ENCODE measurements around the gene PLCL1.

The PLCL1 gene

GRCh38 chr2:197915548-197916265 lies 111.3 kb downstream of the PLCL1 start:
- no peaks in the 10 kb centered on the region for H3K9me3 ChIP-seq (ENCODE audit: low read length)
- no peaks in the 10 kb centered on the region for H3K4me1 ChIP-seq (ENCODE audit: insufficient read depth, low read length)
- H3K4me3 ChIP-seq (ENCODE audit: low read depth in 1 of 2, low read length in 2 of 2) = no peak overlapping the region
- no peak overlapping the region for H3K27ac ChIP-seq (ENCODE audit: low read depth, low read length)
- no peak overlapping the region for H3K9ac ChIP-seq (ENCODE audit: low read length)
- H3K36me3 ChIP-seq (ENCODE audit: insufficient read depth, low read length) = no peaks in the 10 kb centered on the region
- no peaks in the 10 kb centered on the region for H3K27me3 ChIP-seq (ENCODE audit: control insufficient read depth in 1 of 2, insufficient read depth in 2 of 2, low read length in 2 of 2)

GRCh38 chr2:197919487-197919886 lies 115.1 kb downstream of the PLCL1 start:
- H3K9me3 ChIP-seq (ENCODE audit: low read length) = no peaks in the 10 kb centered on the region
- no peak overlapping the region for H3K9ac ChIP-seq (ENCODE audit: low read length)
- H3K4me1 ChIP-seq (ENCODE audit: insufficient read depth, low read length) = peaks cover 2% of the 10 kb centered on the region
- no peak overlapping the region for H3K27ac ChIP-seq (ENCODE audit: low read depth, low read length)
- H3K27me3 ChIP-seq (ENCODE audit: control insufficient read depth in 1 of 2, insufficient read depth in 2 of 2, low read length in 2 of 2) = no peaks in the 10 kb centered on the region
- H3K4me3 ChIP-seq (ENCODE audit: low read depth in 1 of 2, low read length in 2 of 2) = no peak overlapping the region
- no peaks in the 10 kb centered on the region for H3K36me3 ChIP-seq (ENCODE audit: insufficient read depth, low read length)

DNA sequence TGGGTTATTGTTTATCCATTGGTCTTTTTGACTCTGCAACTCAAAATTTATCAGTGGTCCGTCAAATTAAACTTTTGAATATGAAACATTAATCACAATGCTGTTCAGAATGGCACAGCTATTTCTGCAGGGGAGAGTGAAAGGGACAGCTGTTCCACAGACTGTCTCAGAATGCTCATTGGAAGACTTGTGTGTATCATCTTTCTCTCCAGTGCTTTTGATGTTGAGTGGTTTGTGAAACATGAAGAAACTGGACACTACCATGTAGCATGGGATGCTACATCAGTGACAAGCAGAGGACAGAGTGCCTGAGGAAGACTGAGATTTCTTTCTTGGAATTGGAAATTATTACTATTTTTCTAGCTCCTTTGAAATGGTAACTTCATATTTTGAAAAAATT lies 115.7 kb downstream of the PLCL1 start:
- peaks cover 7% of the 10 kb centered on the region for H3K4me1 ChIP-seq (ENCODE audit: insufficient read depth, low read length)
- no peaks in the 10 kb centered on the region for H3K9me3 ChIP-seq (ENCODE audit: low read length)
- H3K36me3 ChIP-seq (ENCODE audit: insufficient read depth, low read length) = no peaks in the 10 kb centered on the region
- no peak overlapping the region for H3K4me3 ChIP-seq (ENCODE audit: low read depth in 1 of 2, low read length in 2 of 2)
- no peaks in the 10 kb centered on the region for H3K27me3 ChIP-seq (ENCODE audit: control insufficient read depth in 1 of 2, insufficient read depth in 2 of 2, low read length in 2 of 2)
- H3K9ac ChIP-seq (ENCODE audit: low read length) = no peak overlapping the region
- no peak overlapping the region for H3K27ac ChIP-seq (ENCODE audit: low read depth, low read length)

DNA sequence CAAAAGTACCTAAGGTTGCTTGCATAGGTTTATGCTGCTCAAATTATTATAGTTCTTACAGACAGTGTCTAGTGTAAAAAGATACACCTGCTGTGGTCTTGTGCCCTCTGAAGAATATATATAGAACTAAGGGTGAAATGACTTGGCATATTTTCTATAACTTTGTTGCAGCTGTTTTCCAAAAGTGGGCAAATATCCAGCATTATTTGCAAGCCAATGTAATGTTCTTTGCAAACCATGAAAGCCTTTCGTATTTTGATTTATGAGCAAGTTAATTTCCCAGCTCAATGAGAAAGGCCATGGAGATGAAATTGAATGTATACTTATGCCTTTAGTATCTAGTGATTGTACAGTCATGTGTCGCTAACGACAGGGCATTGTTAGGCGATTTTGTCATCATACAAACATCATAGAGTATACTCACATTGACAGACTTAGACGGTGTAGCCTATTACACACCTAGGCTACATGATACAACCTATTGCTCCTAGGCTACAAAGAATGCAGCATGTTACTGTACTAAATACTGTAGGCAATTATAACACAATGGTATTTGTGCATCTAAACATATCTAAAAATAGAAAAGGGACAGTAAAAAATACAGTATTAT lies 116.3 kb downstream of the PLCL1 start:
- H3K9ac ChIP-seq (ENCODE audit: low read length) = no peak overlapping the region
- no peak overlapping the region for H3K4me3 ChIP-seq (ENCODE audit: low read depth in 1 of 2, low read length in 2 of 2)
- H3K36me3 ChIP-seq (ENCODE audit: insufficient read depth, low read length) = no peaks in the 10 kb centered on the region
- H3K9me3 ChIP-seq (ENCODE audit: low read length) = no peaks in the 10 kb centered on the region
- H3K4me1 ChIP-seq (ENCODE audit: insufficient read depth, low read length) = peaks cover 7% of the 10 kb centered on the region
- H3K27me3 ChIP-seq (ENCODE audit: control insufficient read depth in 1 of 2, insufficient read depth in 2 of 2, low read length in 2 of 2) = no peaks in the 10 kb centered on the region
- no peak overlapping the region for H3K27ac ChIP-seq (ENCODE audit: low read depth, low read length)

DNA sequence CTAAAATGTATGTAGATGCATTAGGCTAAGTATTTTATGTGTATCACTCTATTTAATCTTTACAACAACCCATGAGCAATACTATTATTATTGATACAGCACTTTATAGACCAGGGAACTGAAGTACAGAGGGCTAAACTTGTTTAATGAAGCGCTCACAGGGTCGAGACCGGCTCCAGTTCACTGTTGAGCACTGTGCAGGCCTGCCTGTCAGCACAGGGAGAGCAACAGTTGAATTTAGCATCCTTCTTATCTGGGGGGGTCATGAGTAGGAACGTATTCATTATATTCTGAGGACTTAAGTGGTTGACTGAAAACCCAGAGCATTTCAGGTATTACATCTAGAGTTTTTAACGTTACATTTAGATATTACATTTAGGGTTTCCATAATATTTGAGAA lies 120.1 kb downstream of the PLCL1 start:
- Histone ChIP-seq H3K4me3 (ENCODE audit: low read depth in 1 of 2, low read length in 2 of 2) (no peak overlapping the region), H3K27ac (ENCODE audit: low read depth, low read length) (no peak overlapping the region), H3K4me1 (ENCODE audit: insufficient read depth, low read length) (peaks cover 7% of the 10 kb centered on the region), H3K27me3 (ENCODE audit: control insufficient read depth in 1 of 2, insufficient read depth in 2 of 2, low read length in 2 of 2) (no peaks in the 10 kb centered on the region), H3K36me3 (ENCODE audit: insufficient read depth, low read length) (no peaks in the 10 kb centered on the region), H3K9ac (ENCODE audit: low read length) (no peak overlapping the region), H3K9me3 (ENCODE audit: low read length) (no peaks in the 10 kb centered on the region)

DNA sequence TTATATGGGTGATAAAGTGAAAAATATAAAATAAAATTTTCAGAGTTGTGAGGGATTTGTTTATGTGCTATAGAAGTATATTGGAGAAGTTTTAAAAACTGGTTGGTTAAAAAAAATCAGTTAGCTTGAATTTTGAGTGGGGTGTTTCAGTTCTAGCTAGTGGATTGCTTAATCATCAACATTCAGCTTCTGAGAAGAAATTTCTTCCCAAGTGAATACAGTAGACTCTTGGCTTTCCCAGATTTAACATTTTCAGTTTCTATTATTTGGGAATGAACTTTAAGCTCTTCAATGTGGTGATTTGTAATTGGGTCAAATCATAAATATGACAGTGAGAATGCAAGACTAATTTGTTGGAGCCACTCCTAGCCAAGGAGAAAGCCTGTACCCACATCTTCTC lies 120.8 kb downstream of the PLCL1 start:
- Histone ChIP-seq H3K9me3 (ENCODE audit: low read length) (no peaks in the 10 kb centered on the region), H3K9ac (ENCODE audit: low read length) (no peak overlapping the region), H3K27me3 (ENCODE audit: control insufficient read depth in 1 of 2, insufficient read depth in 2 of 2, low read length in 2 of 2) (no peaks in the 10 kb centered on the region), H3K27ac (ENCODE audit: low read depth, low read length) (no peak overlapping the region), H3K4me3 (ENCODE audit: low read depth in 1 of 2, low read length in 2 of 2) (no peak overlapping the region), H3K36me3 (ENCODE audit: insufficient read depth, low read length) (no peaks in the 10 kb centered on the region), H3K4me1 (ENCODE audit: insufficient read depth, low read length) (peaks cover 7% of the 10 kb centered on the region)

GRCh38 chr2:197925976-197926375 lies 121.6 kb downstream of the PLCL1 start:
- no peak overlapping the region for H3K4me3 ChIP-seq (ENCODE audit: low read depth in 1 of 2, low read length in 2 of 2)
- H3K36me3 ChIP-seq (ENCODE audit: insufficient read depth, low read length) = no peaks in the 10 kb centered on the region
- peaks cover 7% of the 10 kb centered on the region for H3K4me1 ChIP-seq (ENCODE audit: insufficient read depth, low read length)
- no peak overlapping the region for H3K27ac ChIP-seq (ENCODE audit: low read depth, low read length)
- no peak overlapping the region for H3K9ac ChIP-seq (ENCODE audit: low read length)
- no peaks in the 10 kb centered on the region for H3K9me3 ChIP-seq (ENCODE audit: low read length)
- H3K27me3 ChIP-seq (ENCODE audit: control insufficient read depth in 1 of 2, insufficient read depth in 2 of 2, low read length in 2 of 2) = no peaks in the 10 kb centered on the region

GRCh38 chr2:197926673-197927072 lies 122.3 kb downstream of the PLCL1 start:
- no peaks in the 10 kb centered on the region for H3K27me3 ChIP-seq (ENCODE audit: control insufficient read depth in 1 of 2, insufficient read depth in 2 of 2, low read length in 2 of 2)
- H3K36me3 ChIP-seq (ENCODE audit: insufficient read depth, low read length) = no peaks in the 10 kb centered on the region
- peaks cover 7% of the 10 kb centered on the region for H3K4me1 ChIP-seq (ENCODE audit: insufficient read depth, low read length)
- H3K9ac ChIP-seq (ENCODE audit: low read length) = no peak overlapping the region
- H3K27ac ChIP-seq (ENCODE audit: low read depth, low read length) = no peak overlapping the region
- H3K9me3 ChIP-seq (ENCODE audit: low read length) = no peaks in the 10 kb centered on the region
- no peak overlapping the region for H3K4me3 ChIP-seq (ENCODE audit: low read depth in 1 of 2, low read length in 2 of 2)

GRCh38 chr2:197927994-197928393 lies 123.6 kb downstream of the PLCL1 start:
- Histone ChIP-seq H3K9ac (ENCODE audit: low read length) (no peak overlapping the region), H3K27ac (ENCODE audit: low read depth, low read length) (no peak overlapping the region)

GRCh38 chr2:197929008-197929885 lies 124.9 kb downstream of the PLCL1 start:
- Histone ChIP-seq H3K27ac (ENCODE audit: low read depth, low read length) (no peak overlapping the region), H3K36me3 (ENCODE audit: insufficient read depth, low read length) (no peaks in the 10 kb centered on the region), H3K9ac (ENCODE audit: low read length) (no peak overlapping the region), H3K27me3 (ENCODE audit: control insufficient read depth in 1 of 2, insufficient read depth in 2 of 2, low read length in 2 of 2) (no peaks in the 10 kb centered on the region), H3K4me3 (ENCODE audit: low read depth in 1 of 2, low read length in 2 of 2) (no peak overlapping the region), H3K9me3 (ENCODE audit: low read length) (no peaks in the 10 kb centered on the region), H3K4me1 (ENCODE audit: insufficient read depth, low read length) (peaks cover 7% of the 10 kb centered on the region)

More at GRCh38 chr2:197927994-197928393, 123.6 kb downstream of the PLCL1 start:
- H3K4me1 ChIP-seq (ENCODE audit: insufficient read depth, low read length) = peaks cover 7% of the 10 kb centered on the region
- no peaks in the 10 kb centered on the region for H3K27me3 ChIP-seq (ENCODE audit: control insufficient read depth in 1 of 2, insufficient read depth in 2 of 2, low read length in 2 of 2)
- no peaks in the 10 kb centered on the region for H3K9me3 ChIP-seq (ENCODE audit: low read length)
- no peak overlapping the region for H3K4me3 ChIP-seq (ENCODE audit: low read depth in 1 of 2, low read length in 2 of 2)
- no peaks in the 10 kb centered on the region for H3K36me3 ChIP-seq (ENCODE audit: insufficient read depth, low read length)

DNA sequence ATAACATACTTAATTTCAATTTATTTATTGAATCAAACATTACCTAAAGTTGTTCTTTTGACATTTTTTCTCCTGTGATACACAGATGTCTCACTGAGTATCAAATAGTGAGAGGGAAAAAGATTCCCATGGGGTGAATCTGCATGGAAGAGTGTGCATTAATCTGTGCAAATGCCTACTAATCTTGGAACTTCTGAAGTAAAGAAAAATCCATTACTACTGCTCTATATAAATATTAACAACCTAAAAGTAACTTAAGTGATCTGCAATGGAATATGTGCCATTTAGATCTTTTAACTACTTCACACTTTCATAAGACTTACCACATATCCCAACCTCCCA lies 125.5 kb downstream of the PLCL1 start:
- Histone ChIP-seq H3K27me3 (ENCODE audit: control insufficient read depth in 1 of 2, insufficient read depth in 2 of 2, low read length in 2 of 2) (no peaks in the 10 kb centered on the region), H3K9ac (ENCODE audit: low read length) (no peak overlapping the region), H3K4me3 (ENCODE audit: low read depth in 1 of 2, low read length in 2 of 2) (no peak overlapping the region), H3K36me3 (ENCODE audit: insufficient read depth, low read length) (no peaks in the 10 kb centered on the region), H3K27ac (ENCODE audit: low read depth, low read length) (no peak overlapping the region), H3K4me1 (ENCODE audit: insufficient read depth, low read length) (peaks cover 2% of the 10 kb centered on the region), H3K9me3 (ENCODE audit: low read length) (no peaks in the 10 kb centered on the region)

Data from muscle layer of colon (tissue), 2 donors.